K562 (cell line): ENCODE measurements around the gene ADD3. TPM values are rescaled to one million over a fixed set of nuclear protein-coding genes. Genes with fewer than 3 reads are reported as not detected.

Experiments used
- ATAC-seq: fragments of 200-7000 bp; cut with Tn5 transposase; 3 replicates; pipeline ENCODE4 v1.9.1; 2020; ENCODE audit warnings: moderate library complexity
- BruUV-seq: library from RNA; stranded (reverse); fragments of 400-500 nt; replicated peaks from 2 replicates; lab custom pipeline; 2021; lab: Mats Ljungman, UMichigan
- CTCF ChIA-PET: fragments of 300-600 bp; formaldehyde crosslinking; extraction: SDS; loops from one replicate; lab custom pipeline; 2021; ENCODE audit warnings: low intra/inter-chr PET ratio; lab: Yijun Ruan, JAX
- POLR2A ChIA-PET: fragments of 300-600, 350-650 bp; sonication (Branson Sonifier 250); formaldehyde crosslinking; extraction: SDS; loops from one replicate; lab custom pipeline; 2021; ENCODE audit warnings: antibody characterized with exemption, inconsistent platforms; lab: Yijun Ruan, JAX
- DNase-seq, 4 experiments: peaks; one replicate each; pipeline versions ENCODE4 v3.0.0 to v3.0.0-alpha.2; 2011 to 2018; ENCODE audit warnings: low spot score in 3 of 4, mixed read lengths in 3 of 4; ENCODE audit errors: extremely low read depth in 1 of 4
- FAIRE-seq: peaks from 2 replicates; lab custom pipeline; 2011; peaks lifted over from hg19 to GRCh38; lab: Jason Lieb, UNC
- H2AFZ ChIP-seq: 2 replicates; pipeline ENCODE4 v1.6.0; 2011; ENCODE audit warnings: low read depth, low read length, control low read depth, inconsistent platforms
- H3K27ac ChIP-seq: fragments of 200-600 bp; 3 replicates; pipeline ENCODE4 v1.8.0; 2011; ENCODE audit warnings: low read depth, mild to moderate bottlenecking, control low read depth, inconsistent platforms, low read length, moderate library complexity, mixed read lengths; ENCODE audit errors: extremely low read depth
- H3K27me3 ChIP-seq, 2 experiments: fragments of 300-600 bp in 1 of 2; 2 replicates in 1 of 2; 3 replicates in 1 of 2; pipeline versions ENCODE4 v1.6.0 to v1.8.0; 2011; ENCODE audit warnings: inconsistent platforms in 2 of 2, low read length in 2 of 2, mild to moderate bottlenecking in 1 of 2, mixed read lengths in 1 of 2, moderate library complexity in 1 of 2; ENCODE audit not compliant: control insufficient read depth in 2 of 2, insufficient read depth in 2 of 2
- H3K36me3 ChIP-seq: fragments of 300-600 bp; 3 replicates; pipeline ENCODE4 v1.8.0; 2011; ENCODE audit warnings: mild to moderate bottlenecking, low read length, inconsistent platforms; ENCODE audit not compliant: control insufficient read depth, insufficient read depth
- H3K4me1 ChIP-seq, 2 experiments: fragments of 200-600 bp in 1 of 2; replicated peaks in 1 of 2; 2 replicates in 1 of 2; 3 replicates in 1 of 2; pipeline versions ENCODE4 v1.5.1 to v1.8.0; 2011; ENCODE audit warnings: inconsistent platforms in 2 of 2, low read length in 2 of 2, mild to moderate bottlenecking in 1 of 2, mixed read lengths in 1 of 2, moderate library complexity in 1 of 2; ENCODE audit not compliant: control insufficient read depth in 2 of 2, insufficient read depth in 2 of 2
- H3K4me2 ChIP-seq: 2 replicates; pipeline ENCODE4 v1.6.1; 2011; ENCODE audit warnings: low read length, control low read depth, inconsistent platforms, mixed read lengths; ENCODE audit not compliant: insufficient read depth
- H3K4me3 ChIP-seq: fragments of 200-600 bp; sonication (generic), shearing (Covaris generic); 2 replicates; pipeline ENCODE4 v1.5.1; 2016; ENCODE audit warnings: control low read depth, inconsistent platforms
- H3K79me2 ChIP-seq: fragments of 200-600 bp; 3 replicates; pipeline ENCODE4 v1.8.0; 2011; ENCODE audit warnings: low read length, inconsistent platforms; ENCODE audit not compliant: control insufficient read depth, insufficient read depth
- H3K9ac ChIP-seq, 2 experiments: 2 replicates each; pipeline versions ENCODE4 v1.6.0 to v1.6.1; 2011; ENCODE audit warnings: low read depth in 2 of 2, low read length in 2 of 2, control low read depth in 1 of 2, inconsistent platforms in 1 of 2, mild to moderate bottlenecking in 1 of 2, mixed read lengths in 1 of 2; ENCODE audit not compliant: insufficient read depth in 1 of 2
- H3K9me1 ChIP-seq: one replicate; pipeline ENCODE4 v1.6.0; 2011; ENCODE audit warnings: inconsistent platforms, mild to moderate bottlenecking, low read length, moderate library complexity; ENCODE audit not compliant: control insufficient read depth, insufficient read depth
- H3K9me3 ChIP-seq: replicated peaks from 2 replicates; pipeline ENCODE4 v1.5.1; 2011; ENCODE audit warnings: low read depth, low read length, inconsistent platforms; ENCODE audit not compliant: control insufficient read depth, insufficient read depth
- H4K20me1 ChIP-seq: replicated peaks from 2 replicates; pipeline ENCODE4 v1.6.1; 2011; ENCODE audit warnings: low read length, inconsistent platforms, mixed read lengths; ENCODE audit not compliant: control insufficient read depth, insufficient read depth
- CBX3 ChIP-seq, 2 experiments: IDR thresholded peaks; 1 replicate in 1 of 2; 2 replicates in 1 of 2; pipeline ENCODE4 v1.6.1; 2012; ENCODE audit warnings: inconsistent platforms in 2 of 2, low read length in 2 of 2, borderline replicate concordance in 1 of 2, control low read depth in 1 of 2
- ELK3 ChIP-seq: fragments of 450-650 bp; formaldehyde crosslinking; IDR thresholded peaks from 2 replicates; pipeline ENCODE4 v1.4.0; 2020; ENCODE audit warnings: mild to moderate bottlenecking
- ESRRB ChIP-seq: fragments of 250-450 bp; sonication (Bioruptor Pico); IDR thresholded peaks from 2 replicates; pipeline ENCODE4 v1.5.0; 2020; ENCODE audit warnings: mild to moderate bottlenecking, moderate library complexity, borderline replicate concordance
- MCM7 ChIP-seq, 2 experiments: fragments of 450-650 bp; IDR thresholded peaks; 2 replicates each; pipeline ENCODE4 v1.6.1; 2016 to 2018
- NCOA2 ChIP-seq, 2 experiments: fragments of 450-650 bp; IDR thresholded peaks; 2 replicates each; pipeline ENCODE4 v1.6.1; 2018; ENCODE audit warnings: mild to moderate bottlenecking in 2 of 2, moderate library complexity in 1 of 2; ENCODE audit not compliant: partially characterized antibody in 2 of 2
- NFYB ChIP-seq: IDR thresholded peaks from 2 replicates; pipeline ENCODE4 v1.6.1; 2011; ENCODE audit warnings: mild to moderate bottlenecking, moderate library complexity; ENCODE audit not compliant: insufficient read length; ENCODE audit errors: extremely low read depth
- NR1H2 ChIP-seq: sonication (generic); formaldehyde crosslinking; IDR thresholded peaks from 2 replicates; pipeline ENCODE4 v1.4.0; 2020; ENCODE audit warnings: mild to moderate bottlenecking, missing genetic modification reagents
- PYGO2 ChIP-seq: fragments of 450-650 bp; IDR thresholded peaks from 2 replicates; pipeline ENCODE4 v1.6.1; 2016; ENCODE audit warnings: mild to moderate bottlenecking, missing genetic modification characterization, moderate library complexity, missing compliant biosample characterization
- SMARCA4 ChIP-seq: fragments of 450-650 bp; IDR thresholded peaks from 2 replicates; pipeline ENCODE4 v1.6.1; 2016
- STAG1 ChIP-seq: sonication (generic); formaldehyde crosslinking; IDR thresholded peaks from 2 replicates; pipeline ENCODE4 v1.5.0; 2020; ENCODE audit warnings: missing genetic modification reagents, borderline replicate concordance
- TFAP4 ChIP-seq: sonication (generic); formaldehyde crosslinking; IDR thresholded peaks from 2 replicates; pipeline ENCODE4 v1.8.0; 2022; ENCODE audit warnings: missing genetic modification reagents, mild to moderate bottlenecking, moderate library complexity, borderline replicate concordance
- XRCC4 ChIP-seq: IDR thresholded peaks from one replicate; pipeline ENCODE4 v1.6.1; 2011; ENCODE audit not compliant: insufficient read depth, insufficient read length; ENCODE audit errors: extremely low read depth
- ZC3H8 ChIP-seq: fragments of 450-650 bp; IDR thresholded peaks from 2 replicates; pipeline ENCODE4 v1.6.1; 2017
- ZNF224 ChIP-seq: sonication (generic); formaldehyde crosslinking; IDR thresholded peaks from 2 replicates; pipeline ENCODE4 v1.8.0; 2022; ENCODE audit warnings: mild to moderate bottlenecking, missing genetic modification reagents
- WGBS: fragments of 100-300 bp; shearing (Covaris generic); methylation state at CpG from one replicate; pipeline ENCODE4 v1.1.6; 2016; ENCODE audit warnings: low coverage, mixed read lengths; ENCODE audit not compliant: insufficient coverage; ENCODE audit errors: missing lambda C conversion rate; 5-methylcytosine and 5-hydroxymethylcytosine counted together
- in situ Hi-C: fragments of 300-500 bp; cut with MboI; formaldehyde crosslinking; loops from 4 replicates; pipeline ENCODE4 v1.15.0; 2018; ENCODE audit warnings: inconsistent platforms, mixed read lengths
- intact Hi-C: fragments of 100-400 bp; cut with micrococcal nuclease; formaldehyde crosslinking; loops from 2 replicates; pipeline ENCODE4 v1.14.2; 2022
- polyA plus RNA-seq, 8 experiments: library from polyadenylated mRNA; depleted of rRNA in 4 of 8; stranded (reverse) in 5 of 8; unstranded in 3 of 8; fragments of >200 nt; fragmentation: Nextera tagmentation in 2 of 8; fragmentation: Illumina TruSeq in 1 of 8; extraction: Ambion mirVana in 2 of 8; extraction: Trizol in 1 of 8; gene quantifications; 2 replicates each; pipeline versions ENCODE4 v1.2.1 to v1.2.3, GENCODE V29; 2011 to 2014; ENCODE audit warnings: inconsistent platforms in 1 of 8, missing spikeins in 1 of 8
- total RNA-seq, 7 experiments: library from RNA; depleted of rRNA in 6 of 7; stranded (reverse); fragments of >200 nt in 6 of 7; fragmentation: Illumina TruSeq in 2 of 7; extraction: Trizol in 2 of 7; gene quantifications; 2 replicates each; pipeline versions ENCODE4 v1.2.1 to v1.2.3, GENCODE V29; 2011 to 2021; ENCODE audit warnings: low replicate concordance in 1 of 7
- TF ChIP-seq, protein P1 (sequence below): fragments of 250-450 bp; sonication (Bioruptor Pico); IDR thresholded peaks from 2 replicates; pipeline ENCODE4 v1.8.0; 2022; ENCODE audit warnings: inconsistent platforms, mild to moderate bottlenecking, moderate library complexity, borderline replicate concordance
- TF ChIP-seq, protein P2 (sequence below): fragments of 450-650 bp; conservative IDR thresholded peaks from 2 replicates; pipeline ENCODE4 v1.6.1; 2016; ENCODE audit warnings: missing genetic modification characterization, low read depth, mild to moderate bottlenecking, missing compliant biosample characterization, moderate library complexity
- TF ChIP-seq, protein P3 (sequence below): sonication (generic); formaldehyde crosslinking; IDR thresholded peaks from 2 replicates; pipeline ENCODE4 v1.8.0; 2022; ENCODE audit warnings: mild to moderate bottlenecking, missing genetic modification reagents

Gene ADD3
- total and polyA plus RNA-seq, 9 of the 15 experiments (the other 6 are each of a cell fraction or from before 2014, with no cell fraction given), result 13.2 to 125 (median 31.7) TPM

DNA sequence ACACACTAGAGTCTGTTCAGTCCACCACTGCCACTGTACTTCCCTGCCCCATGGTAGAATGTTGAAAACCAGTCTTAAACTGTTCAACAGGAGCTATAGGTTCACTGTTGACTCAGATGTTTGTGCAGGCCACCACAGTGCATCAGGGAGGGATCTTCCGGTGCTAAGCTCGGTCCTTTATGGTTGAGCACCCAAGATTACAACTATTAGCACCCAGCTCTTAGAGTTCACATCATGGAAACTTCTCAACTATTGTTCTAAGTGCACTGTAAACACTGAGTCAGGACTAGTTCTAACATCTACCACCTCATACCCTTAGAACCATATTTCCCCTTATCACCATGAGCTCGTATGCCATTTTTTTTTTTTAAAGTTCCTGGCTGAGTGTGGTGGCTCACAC, 102.6 kb downstream of the ADD3 start (continued):
- TF ChIP-seq, protein P1, sequence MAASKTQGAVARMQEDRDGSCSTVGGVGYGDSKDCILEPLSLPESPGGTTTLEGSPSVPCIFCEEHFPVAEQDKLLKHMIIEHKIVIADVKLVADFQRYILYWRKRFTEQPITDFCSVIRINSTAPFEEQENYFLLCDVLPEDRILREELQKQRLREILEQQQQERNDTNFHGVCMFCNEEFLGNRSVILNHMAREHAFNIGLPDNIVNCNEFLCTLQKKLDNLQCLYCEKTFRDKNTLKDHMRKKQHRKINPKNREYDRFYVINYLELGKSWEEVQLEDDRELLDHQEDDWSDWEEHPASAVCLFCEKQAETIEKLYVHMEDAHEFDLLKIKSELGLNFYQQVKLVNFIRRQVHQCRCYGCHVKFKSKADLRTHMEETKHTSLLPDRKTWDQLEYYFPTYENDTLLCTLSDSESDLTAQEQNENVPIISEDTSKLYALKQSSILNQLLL, result no peak
- no peak for TF ChIP-seq MCM7 (IDR thresholded peaks at IDR 0.05)
- no peak for TF ChIP-seq CBX3 (IDR thresholded peaks at IDR 0.05; ENCODE audit: borderline replicate concordance in 1 of 2, low read length in 2 of 2)
- TF ChIP-seq STAG1, result no peak

DNA sequence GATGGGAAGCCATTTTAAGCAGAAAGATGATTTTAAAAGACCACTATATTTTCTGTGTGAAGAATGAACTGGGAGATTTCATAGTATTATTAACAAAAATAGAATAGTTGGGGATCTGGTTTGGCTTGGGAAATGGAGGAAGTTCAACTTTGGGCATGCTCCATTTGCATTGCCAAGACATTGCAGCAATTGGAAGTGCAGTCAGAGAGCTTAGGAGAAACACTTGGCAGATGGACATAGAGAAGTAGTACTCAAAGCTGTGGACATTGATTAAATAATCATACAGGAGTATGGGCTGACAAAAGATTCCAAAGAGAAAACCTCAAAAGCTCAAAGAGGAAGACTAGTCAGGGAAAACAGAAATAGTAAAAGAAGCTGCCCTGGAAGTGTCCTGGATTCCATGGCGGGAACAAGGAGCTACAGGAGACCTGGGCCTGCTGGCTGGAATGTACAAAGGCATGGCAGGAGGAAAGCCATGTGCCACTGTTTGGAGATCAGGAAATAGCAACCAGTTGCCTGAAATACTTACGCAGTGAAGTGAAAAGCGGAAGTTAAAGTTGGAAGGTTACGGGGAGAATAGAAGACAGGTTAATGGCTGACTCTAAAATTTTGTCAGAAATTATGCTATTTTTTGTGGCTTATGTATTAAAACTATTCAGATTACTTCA, 106.0 kb downstream of the ADD3 start:
- H4K20me1 ChIP-seq, result no peaks in the 10 kb centered on the region
- 97% methylated on average over 4 of the region's 4 CpGs for WGBS
- no peaks in the 10 kb centered on the region for H3K4me1 ChIP-seq
- no TSS peak for BruUV-seq
- intact Hi-C loops (no loop called here), in situ Hi-C loops (no loop called here)
- ChIA-PET POLR2A (no interaction called here), CTCF (no interaction called here)
- DNase-seq (no peak), ATAC-seq (no peak), FAIRE-seq (no peak)
- no peak overlapping the region for H3K4me2 ChIP-seq
- no peak overlapping the region for H3K4me3 ChIP-seq
- no peak overlapping the region for H3K9ac ChIP-seq
- peaks cover 43% of the 10 kb centered on the region for H3K36me3 ChIP-seq
- H3K9me1 ChIP-seq, result no peaks in the 10 kb centered on the region
- no peak overlapping the region for H2AFZ ChIP-seq
- H3K9me3 ChIP-seq, result no peaks in the 10 kb centered on the region
- H3K27me3 ChIP-seq, result no peaks in the 10 kb centered on the region
- no peaks in the 10 kb centered on the region for H3K79me2 ChIP-seq
- no peak overlapping the region for H3K27ac ChIP-seq
- no peak for TF ChIP-seq ZC3H8
- no peak for TF ChIP-seq ZNF224 (CRISPR knock-in tag)
- no peak for TF ChIP-seq TFAP4 (CRISPR knock-in tag)
- TF ChIP-seq, protein P2, sequence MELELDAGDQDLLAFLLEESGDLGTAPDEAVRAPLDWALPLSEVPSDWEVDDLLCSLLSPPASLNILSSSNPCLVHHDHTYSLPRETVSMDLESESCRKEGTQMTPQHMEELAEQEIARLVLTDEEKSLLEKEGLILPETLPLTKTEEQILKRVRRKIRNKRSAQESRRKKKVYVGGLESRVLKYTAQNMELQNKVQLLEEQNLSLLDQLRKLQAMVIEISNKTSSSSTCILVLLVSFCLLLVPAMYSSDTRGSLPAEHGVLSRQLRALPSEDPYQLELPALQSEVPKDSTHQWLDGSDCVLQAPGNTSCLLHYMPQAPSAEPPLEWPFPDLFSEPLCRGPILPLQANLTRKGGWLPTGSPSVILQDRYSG, result no peak
- TF ChIP-seq PYGO2, result no peak
- TF ChIP-seq, protein P3, sequence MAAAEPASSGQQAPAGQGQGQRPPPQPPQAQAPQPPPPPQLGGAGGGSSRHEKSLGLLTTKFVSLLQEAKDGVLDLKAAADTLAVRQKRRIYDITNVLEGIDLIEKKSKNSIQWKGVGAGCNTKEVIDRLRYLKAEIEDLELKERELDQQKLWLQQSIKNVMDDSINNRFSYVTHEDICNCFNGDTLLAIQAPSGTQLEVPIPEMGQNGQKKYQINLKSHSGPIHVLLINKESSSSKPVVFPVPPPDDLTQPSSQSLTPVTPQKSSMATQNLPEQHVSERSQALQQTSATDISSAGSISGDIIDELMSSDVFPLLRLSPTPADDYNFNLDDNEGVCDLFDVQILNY, result no peak
- TF ChIP-seq ESRRB (CRISPR knock-in tag), result no peak
- TF ChIP-seq ELK3 (CRISPR knock-in tag), result no peak
- no peak for TF ChIP-seq NFYB
- no peak for TF ChIP-seq NCOA2 (IDR thresholded peaks at IDR 0.05; ENCODE audit: partially characterized antibody in 2 of 2)
- no peak for TF ChIP-seq NR1H2 (CRISPR knock-in tag)
- no peak for TF ChIP-seq XRCC4
- TF ChIP-seq SMARCA4, result no peak
